ENCODE data around the gene CALML6.

DNA sequence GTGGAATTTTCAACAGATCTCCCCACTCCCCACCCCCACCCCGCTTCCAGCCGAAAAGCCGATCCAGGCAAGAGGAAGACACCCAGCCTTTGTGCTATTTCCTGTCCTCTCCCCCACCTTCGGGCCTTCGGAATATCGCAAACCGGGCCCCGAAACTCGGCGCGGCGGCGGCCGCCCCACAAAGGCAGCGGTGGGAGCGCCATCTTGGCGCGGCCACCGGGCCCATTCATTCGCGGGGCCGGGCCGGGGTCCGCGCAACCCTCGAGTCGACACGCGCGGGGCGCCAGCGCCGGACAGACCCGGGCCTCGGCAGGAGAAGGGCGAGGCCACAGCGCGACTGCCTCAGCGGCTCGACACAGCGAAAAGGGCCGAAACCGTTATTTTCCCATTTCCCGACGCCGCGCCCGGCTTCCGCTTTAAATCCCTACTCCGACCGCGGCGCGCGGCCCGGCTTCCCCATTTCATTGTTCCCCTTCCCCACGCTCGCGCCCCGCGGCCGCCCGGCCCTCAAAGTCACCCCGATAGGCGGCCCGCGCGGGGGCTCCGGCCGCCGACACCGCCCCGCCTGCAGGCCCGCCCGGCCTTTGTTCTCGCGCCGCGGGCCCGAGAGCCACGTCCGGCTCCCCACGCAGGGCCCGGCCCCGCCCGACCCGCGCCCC lies 25.1 kb upstream of the CALML6 start:
- TF ChIP-seq, protein P1, sequence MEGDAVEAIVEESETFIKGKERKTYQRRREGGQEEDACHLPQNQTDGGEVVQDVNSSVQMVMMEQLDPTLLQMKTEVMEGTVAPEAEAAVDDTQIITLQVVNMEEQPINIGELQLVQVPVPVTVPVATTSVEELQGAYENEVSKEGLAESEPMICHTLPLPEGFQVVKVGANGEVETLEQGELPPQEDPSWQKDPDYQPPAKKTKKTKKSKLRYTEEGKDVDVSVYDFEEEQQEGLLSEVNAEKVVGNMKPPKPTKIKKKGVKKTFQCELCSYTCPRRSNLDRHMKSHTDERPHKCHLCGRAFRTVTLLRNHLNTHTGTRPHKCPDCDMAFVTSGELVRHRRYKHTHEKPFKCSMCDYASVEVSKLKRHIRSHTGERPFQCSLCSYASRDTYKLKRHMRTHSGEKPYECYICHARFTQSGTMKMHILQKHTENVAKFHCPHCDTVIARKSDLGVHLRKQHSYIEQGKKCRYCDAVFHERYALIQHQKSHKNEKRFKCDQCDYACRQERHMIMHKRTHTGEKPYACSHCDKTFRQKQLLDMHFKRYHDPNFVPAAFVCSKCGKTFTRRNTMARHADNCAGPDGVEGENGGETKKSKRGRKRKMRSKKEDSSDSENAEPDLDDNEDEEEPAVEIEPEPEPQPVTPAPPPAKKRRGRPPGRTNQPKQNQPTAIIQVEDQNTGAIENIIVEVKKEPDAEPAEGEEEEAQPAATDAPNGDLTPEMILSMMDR (IDR thresholded peaks at IDR 0.05; ENCODE audit: insufficient read depth, low read length, poor library complexity, severe bottlenecking), result no peak
- TF ChIP-seq EZH2phosphoT487 (conservative IDR thresholded peaks at IDR 0.05; ENCODE audit: low read length), result no peak
